GM23338 (cell line): Measurements from ENCODE around the gene HRAS. TPM values are rescaled to one million over a fixed set of nuclear protein-coding genes. Genes with fewer than 3 reads are reported as not detected.

ENCODE experiments used
- ATAC-seq: fragments of 200-7000 bp; cut with Tn5 transposase; 3 replicates; pipeline ENCODE4 v1.9.1; 2020
- DNase-seq: peaks from one replicate; pipeline ENCODE4 v3.0.0-alpha.2; 2015; ENCODE audit warnings: low spot score
- H2AFZ ChIP-seq: fragments of 200-600 bp; sonication (generic); 2 replicates; pipeline ENCODE4 v1.8.0; 2016; ENCODE audit warnings: antibody characterized with exemption, mild to moderate bottlenecking, moderate library complexity
- H3F3A ChIP-seq: fragments of 200-600 bp; sonication (generic); replicated peaks from 2 replicates; pipeline ENCODE4 v1.8.0; 2017; ENCODE audit warnings: antibody characterized with exemption, mixed run types, low read depth
- H3K27ac ChIP-seq: fragments of 200-600 bp; sonication (generic); 2 replicates; pipeline ENCODE4 v1.6.1; 2016; ENCODE audit warnings: low read depth
- H3K27me3 ChIP-seq: fragments of 200-600 bp; sonication (generic); 2 replicates; pipeline ENCODE4 v1.8.0; 2016; ENCODE audit warnings: mild to moderate bottlenecking, mixed run types, moderate library complexity; ENCODE audit not compliant: insufficient read depth
- H3K36me3 ChIP-seq: fragments of 200-600 bp; sonication (generic); 2 replicates; pipeline ENCODE4 v1.8.0; 2016; ENCODE audit warnings: mild to moderate bottlenecking; ENCODE audit not compliant: insufficient read depth
- H3K4me1 ChIP-seq: fragments of 200-600 bp; sonication (generic); 2 replicates; pipeline ENCODE4 v1.8.0; 2016; ENCODE audit warnings: mild to moderate bottlenecking, moderate library complexity; ENCODE audit not compliant: insufficient read depth
- H3K4me2 ChIP-seq: fragments of 200-600 bp; sonication (generic); 2 replicates; pipeline ENCODE4 v1.7.1; 2017; ENCODE audit warnings: mixed run types
- H3K4me3 ChIP-seq: fragments of 200-600 bp; sonication (generic); 2 replicates; pipeline ENCODE4 v1.6.1; 2016; ENCODE audit warnings: mixed run types
- H3K79me2 ChIP-seq: fragments of 200-600 bp; sonication (generic); replicated peaks from 2 replicates; pipeline ENCODE4 v1.8.0; 2017; ENCODE audit warnings: mild to moderate bottlenecking; ENCODE audit not compliant: insufficient read depth
- H3K9me2 ChIP-seq: fragments of 200-600 bp; sonication (generic); 2 replicates; pipeline ENCODE4 v1.8.0; 2017; ENCODE audit not compliant: insufficient read depth
- H4K20me1 ChIP-seq: fragments of 200-600 bp; sonication (generic); replicated peaks from 2 replicates; pipeline ENCODE4 v1.8.0; 2017; ENCODE audit warnings: mild to moderate bottlenecking; ENCODE audit not compliant: insufficient read depth
- H3K27ac Mint-ChIP-seq: 2 replicates; pipeline ENCODE4 v1.8.0; 2020; ENCODE audit warnings: inconsistent platforms, mild to moderate bottlenecking, moderate library complexity, mixed read lengths
- H3K27me3 Mint-ChIP-seq: 3 replicates; pipeline ENCODE4 v1.8.0; 2022; ENCODE audit warnings: low read depth, mild to moderate bottlenecking, moderate library complexity, mixed read lengths, inconsistent platforms; ENCODE audit not compliant: insufficient read depth, poor library complexity
- H3K36me3 Mint-ChIP-seq: 3 replicates; pipeline ENCODE4 v1.8.0; 2021; ENCODE audit warnings: low read depth, mild to moderate bottlenecking, inconsistent platforms, moderate library complexity, mixed read lengths
- H3K4me1 Mint-ChIP-seq: 3 replicates; pipeline ENCODE4 v1.8.0; 2020; ENCODE audit warnings: mild to moderate bottlenecking, inconsistent platforms, mixed read lengths
- H3K4me3 Mint-ChIP-seq: 3 replicates; pipeline ENCODE4 v1.8.0; 2021; ENCODE audit warnings: moderate library complexity, mild to moderate bottlenecking, inconsistent platforms, mixed read lengths
- H3K9me3 Mint-ChIP-seq: 3 replicates; pipeline ENCODE4 v1.8.0; 2020; ENCODE audit warnings: moderate library complexity, mild to moderate bottlenecking, inconsistent platforms, mixed read lengths
- ETS1 ChIP-seq: IDR thresholded peaks from 2 replicates; pipeline ENCODE4 v1.6.1; 2016; ENCODE audit warnings: antibody characterized with exemption
- EZH2 ChIP-seq: fragments of 200-600 bp; sonication (generic); IDR thresholded peaks from one replicate; pipeline ENCODE4 v1.8.0; 2017; ENCODE audit warnings: antibody characterized with exemption, mild to moderate bottlenecking, low read depth; ENCODE audit not compliant: unreplicated experiment
- JUNB ChIP-seq: IDR thresholded peaks from one replicate; pipeline ENCODE4 v1.6.1; 2016; ENCODE audit warnings: antibody characterized with exemption; ENCODE audit not compliant: unreplicated experiment
- NANOG ChIP-seq: IDR thresholded peaks from 2 replicates; pipeline ENCODE4 v1.6.1; 2016; ENCODE audit warnings: antibody characterized with exemption, borderline replicate concordance
- POLR2AphosphoS5 ChIP-seq: IDR thresholded peaks from 2 replicates; pipeline ENCODE4 v1.6.1; 2016; ENCODE audit warnings: antibody characterized with exemption, low read depth
- REST ChIP-seq: IDR thresholded peaks from one replicate; pipeline ENCODE4 v1.6.1; 2018; ENCODE audit warnings: antibody characterized with exemption; ENCODE audit not compliant: unreplicated experiment
- ZNF114 ChIP-seq: fragments of 250-450 bp; sonication (Bioruptor Pico); IDR thresholded peaks from 2 replicates; pipeline ENCODE4 v1.5.0; 2020; ENCODE audit warnings: mild to moderate bottlenecking, moderate library complexity
- ZNF462 ChIP-seq: fragments of 250-450 bp; sonication (Bioruptor Pico); IDR thresholded peaks from 2 replicates; pipeline ENCODE4 v1.5.0; 2020; ENCODE audit warnings: mild to moderate bottlenecking, moderate library complexity
- polyA plus RNA-seq: library from polyadenylated mRNA; unstranded; fragments of >200 nt; fragmentation: Nextera tagmentation; extraction: Ambion mirVana; gene quantifications from 2 replicates; pipeline ENCODE4 v1.2.1, GENCODE V29; 2016
- total RNA-seq: library from RNA; depleted of rRNA; stranded (reverse); fragments of >200 nt; shearing (Covaris generic); gene quantifications from 2 replicates; pipeline ENCODE4 v1.2.3, GENCODE V29; 2014

HRAS gene
- total and polyA plus RNA-seq, 2 experiments from 2014 or later: 37.9 to 48.7 TPM

GRCh38 chr11:488579-488978 is 46.8 kb downstream of the HRAS start (continued):
- TF ChIP-seq REST: no peak
- TF ChIP-seq NANOG: no peak
- TF ChIP-seq ZNF462 (CRISPR knock-in tag): no peak
- TF ChIP-seq EZH2: no peak
- no peak for TF ChIP-seq JUNB

- H3K27me3 Mint-ChIP-seq: peaks cover 7% of the 10 kb centered on the region
- no peak overlapping the region for H3K4me3 Mint-ChIP-seq
- no peaks in the 10 kb centered on the region for H3K9me3 Mint-ChIP-seq
- DNase-seq (no peak), ATAC-seq (no peak)
- no peaks in the 10 kb centered on the region for H3K36me3 ChIP-seq
- H3K4me3 ChIP-seq: no peak overlapping the region
- no peaks in the 10 kb centered on the region for H3K4me1 Mint-ChIP-seq
- peaks cover 13% of the 10 kb centered on the region for H3K36me3 Mint-ChIP-seq
- H2AFZ ChIP-seq: no peak overlapping the region
- H3K27ac ChIP-seq: no peak overlapping the region
- H3K27ac Mint-ChIP-seq: no peak overlapping the region
- no peaks in the 10 kb centered on the region for H4K20me1 ChIP-seq
- peaks cover 11% of the 10 kb centered on the region for H3K79me2 ChIP-seq
- no peaks in the 10 kb centered on the region for H3K27me3 ChIP-seq
- no peaks in the 10 kb centered on the region for H3K4me1 ChIP-seq
- no peaks in the 10 kb centered on the region for H3K9me2 ChIP-seq
- no peaks in the 10 kb centered on the region; the same call in 1 of the 2 replicates for H3F3A ChIP-seq
- no peak overlapping the region for H3K4me2 ChIP-seq
- TF ChIP-seq ETS1 (no peak), POLR2AphosphoS5 (no peak), EZH2 (no peak), ZNF114 (CRISPR knock-in tag) (no peak)
Measured at GRCh38 chr11:488062-488461, 47.3 kb downstream of the HRAS start.
